Spleen (tissue), 11 donors: Measurements from ENCODE around the gene PHACTR1. TPM values are rescaled to one million over a fixed set of nuclear protein-coding genes. Genes with fewer than 3 reads are reported as not detected.

Source experiments
- DNase-seq: peaks from one replicate; pipeline ENCODE4 v3.0.0-alpha.2; 2020
- H3K27ac ChIP-seq, 8 donors: fragments of 200-600 bp; sonication (generic) in 7 of 8; 1 replicate in 4 of 8; 2 replicates in 4 of 8; pipeline versions ENCODE4 v1.5.0 to v1.8.0; 2016 to 2021; ENCODE audit warnings: inconsistent platforms in 4 of 8, mild to moderate bottlenecking in 4 of 8, moderate library complexity in 1 of 8
- H3K27me3 ChIP-seq, 7 donors: fragments of 200-600 bp; sonication (generic) in 6 of 7; replicated peaks in 1 of 7; 1 replicate in 4 of 7; 2 replicates in 3 of 7; pipeline versions ENCODE4 v1.5.0 to v1.8.0; 2016 to 2021; ENCODE audit warnings: inconsistent platforms in 3 of 7, mild to moderate bottlenecking in 1 of 7
- H3K36me3 ChIP-seq, 6 donors: fragments of 200-600 bp; sonication (generic) in 5 of 6; 1 replicate in 4 of 6; 2 replicates in 2 of 6; pipeline versions ENCODE4 v1.5.0 to v1.8.0; 2016 to 2021; ENCODE audit warnings: inconsistent platforms in 2 of 6
- H3K4me1 ChIP-seq, 6 donors: fragments of 200-600 bp; sonication (generic) in 5 of 6; 1 replicate in 3 of 6; 2 replicates in 3 of 6; pipeline versions ENCODE4 v1.5.0 to v1.8.0; 2016 to 2021; ENCODE audit warnings: inconsistent platforms in 3 of 6
- H3K4me3 ChIP-seq, 8 donors: fragments of 200-600 bp; sonication (generic) in 7 of 8; 1 replicate in 4 of 8; 2 replicates in 4 of 8; pipeline versions ENCODE4 v1.5.0 to v1.8.0; 2016 to 2021; ENCODE audit warnings: inconsistent platforms in 4 of 8, mild to moderate bottlenecking in 4 of 8, moderate library complexity in 2 of 8
- H3K9me3 ChIP-seq, 8 donors: fragments of 200-600 bp; sonication (generic) in 7 of 8; 1 replicate in 4 of 8; 2 replicates in 4 of 8; pipeline versions ENCODE4 v1.5.0 to v1.8.0; 2016 to 2021; ENCODE audit warnings: inconsistent platforms in 4 of 8
- POLR2A ChIP-seq, 3 donors: fragments of 450-650 bp; IDR thresholded peaks; one replicate each; pipeline ENCODE4 v1.5.1; 2017; ENCODE audit warnings: antibody characterized with exemption in 3 of 3, mild to moderate bottlenecking in 1 of 3
- POLR2AphosphoS5 ChIP-seq, 3 donors: sonication (generic); formaldehyde crosslinking; IDR thresholded peaks; one replicate each; pipeline ENCODE4 v1.5.1; 2017; ENCODE audit warnings: antibody characterized with exemption in 3 of 3
- WGBS, 5 donors: extraction: QIAGEN DNeasy Blood & Tissue Kit in 3 of 5; methylation state at CpG; one replicate each; pipeline versions ENCODE4 v1.1.5 to v1.1.7; 2013 to 2018; 5-methylcytosine and 5-hydroxymethylcytosine counted together
- intact Hi-C: fragments of 100-400 bp; cut with DNase I; formaldehyde crosslinking; loops from one replicate; pipeline ENCODE4 v1.15.0; 2023; ENCODE audit warnings: low total_unique reads
- polyA plus RNA-seq, 3 donors: library from polyadenylated mRNA; stranded (reverse); fragments of 200-250 nt; gene quantifications; one replicate each; pipeline ENCODE4 v1.2.1, GENCODE V29; 2013
- total RNA-seq, 7 donors: library from RNA; depleted of rRNA in 3 of 7; stranded (reverse); fragments of >200 nt in 3 of 7; fragmentation: NEBNext Ultra II Directional in 4 of 7; extraction: Animal tissue kit (Norgen Biotek cat#: 25700) in 4 of 7; gene quantifications; one replicate each; pipeline versions ENCODE4 v1.1.0 to v1.2.1, GENCODE V29; 2016 to 2021
- TF ChIP-seq, protein P1 (sequence below), 11 experiments: fragments of 200-600 bp in 7 of 11; fragments of 450-650 bp in 4 of 11; sonication (generic) in 4 of 11; IDR thresholded peaks in 8 of 11; conservative IDR thresholded peaks in 3 of 11; 1 replicate in 7 of 11; 2 replicates in 4 of 11; pipeline versions ENCODE4 v1.4.0 to v1.8.0; 2016 to 2021; ENCODE audit warnings: antibody characterized with exemption in 11 of 11, inconsistent platforms in 4 of 11, mild to moderate bottlenecking in 1 of 11
- donor health status: healthy with polysubstance abuse.
- donor health status: DM: no; HTN: no; CAD: no; lungs with moderate emphysema.
- donor health status: DM: no; HTN: no; CAD: no.
- donor health status: Bipolar disorder and iron deficiency.
- donor health status: healthy.
- donor health status: DM: no; HTN: no; CAD: no.
- donor health status: DM: yes; HTN: yes; CAD: no.

PHACTR1 gene
- total and polyA plus RNA-seq, 10 donors = 8.5 to 45.3 (median 30.8) TPM

DNA sequence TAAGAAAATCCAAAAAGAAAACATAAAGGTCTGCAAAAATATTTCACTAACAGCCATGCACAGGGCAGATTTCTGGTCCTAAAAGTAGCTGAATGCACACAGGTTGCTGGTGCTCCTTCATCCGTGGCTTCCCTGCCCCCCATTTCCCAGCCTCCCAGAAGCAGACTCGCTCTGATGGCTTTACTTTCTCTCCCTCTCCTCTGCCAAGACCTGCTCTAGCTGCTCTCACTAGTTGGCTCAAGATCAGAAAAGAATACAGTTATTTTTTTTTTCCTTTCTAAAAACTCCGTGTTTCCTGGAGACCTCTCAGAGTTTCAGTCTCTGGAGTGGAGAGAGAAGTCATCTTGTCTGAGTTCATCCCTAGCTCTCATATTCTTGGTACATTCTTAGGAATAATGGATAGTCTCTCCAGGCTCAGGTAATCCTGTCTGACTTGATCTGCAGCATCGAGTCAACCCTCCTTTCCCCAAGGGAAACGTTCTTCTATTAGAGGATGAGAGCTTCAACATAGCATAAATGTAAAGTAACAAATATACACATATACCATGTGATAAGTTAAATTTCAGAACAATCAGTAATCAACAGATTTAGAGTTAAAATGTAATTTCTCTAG lies 397.5 kb downstream of the PHACTR1 start:
- DNase-seq = no peak
- intact Hi-C loops = no loop called here
- Histone ChIP-seq H3K27me3 (no peaks in the 10 kb centered on the region), H3K9me3 (peaks cover 0 to 14% (median 9%) of the 10 kb centered on the region in 8 donors), H3K4me1 (peaks cover 0 to 4% (median 0%) of the 10 kb centered on the region in 6 donors), H3K36me3 (no peaks in the 10 kb centered on the region), H3K27ac (no peak overlapping the region), H3K4me3 (no peak overlapping the region)
- 41 to 50% (median 45%) methylated on average over 5 of the region's 5 CpGs for WGBS, 5 donors
- TF ChIP-seq, protein P1, sequence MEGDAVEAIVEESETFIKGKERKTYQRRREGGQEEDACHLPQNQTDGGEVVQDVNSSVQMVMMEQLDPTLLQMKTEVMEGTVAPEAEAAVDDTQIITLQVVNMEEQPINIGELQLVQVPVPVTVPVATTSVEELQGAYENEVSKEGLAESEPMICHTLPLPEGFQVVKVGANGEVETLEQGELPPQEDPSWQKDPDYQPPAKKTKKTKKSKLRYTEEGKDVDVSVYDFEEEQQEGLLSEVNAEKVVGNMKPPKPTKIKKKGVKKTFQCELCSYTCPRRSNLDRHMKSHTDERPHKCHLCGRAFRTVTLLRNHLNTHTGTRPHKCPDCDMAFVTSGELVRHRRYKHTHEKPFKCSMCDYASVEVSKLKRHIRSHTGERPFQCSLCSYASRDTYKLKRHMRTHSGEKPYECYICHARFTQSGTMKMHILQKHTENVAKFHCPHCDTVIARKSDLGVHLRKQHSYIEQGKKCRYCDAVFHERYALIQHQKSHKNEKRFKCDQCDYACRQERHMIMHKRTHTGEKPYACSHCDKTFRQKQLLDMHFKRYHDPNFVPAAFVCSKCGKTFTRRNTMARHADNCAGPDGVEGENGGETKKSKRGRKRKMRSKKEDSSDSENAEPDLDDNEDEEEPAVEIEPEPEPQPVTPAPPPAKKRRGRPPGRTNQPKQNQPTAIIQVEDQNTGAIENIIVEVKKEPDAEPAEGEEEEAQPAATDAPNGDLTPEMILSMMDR (IDR thresholded peaks at IDR 0.05 in 8 of 11, conservative IDR thresholded peaks at IDR 0.05 in 3 of 11) = no peak
- TF ChIP-seq POLR2A (IDR thresholded peaks at IDR 0.05) = no peak
- no peak for TF ChIP-seq POLR2AphosphoS5 (IDR thresholded peaks at IDR 0.05)

DNA sequence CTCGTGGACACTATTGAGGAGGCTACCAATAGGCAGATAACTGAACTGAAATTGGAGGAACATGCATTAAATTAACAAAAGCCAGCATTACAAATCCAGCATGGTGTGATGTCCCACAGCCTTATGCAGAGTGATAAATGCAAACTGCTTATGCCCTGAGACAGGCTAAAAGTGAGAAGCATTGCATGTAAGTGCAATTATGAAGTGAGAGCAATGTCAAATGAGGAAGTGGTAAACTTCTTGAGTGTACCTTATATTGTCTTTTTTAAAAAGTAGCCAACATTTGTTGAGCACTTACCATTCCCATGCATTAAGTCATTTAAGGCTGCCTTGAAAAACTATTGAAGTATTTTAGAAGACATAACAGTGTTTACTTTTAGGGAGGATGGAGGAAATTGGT lies 399.6 kb downstream of the PHACTR1 start:
- 75 to 96% (median 87%) methylated on average over 1 of the region's 1 CpG for WGBS, 5 donors

DNA sequence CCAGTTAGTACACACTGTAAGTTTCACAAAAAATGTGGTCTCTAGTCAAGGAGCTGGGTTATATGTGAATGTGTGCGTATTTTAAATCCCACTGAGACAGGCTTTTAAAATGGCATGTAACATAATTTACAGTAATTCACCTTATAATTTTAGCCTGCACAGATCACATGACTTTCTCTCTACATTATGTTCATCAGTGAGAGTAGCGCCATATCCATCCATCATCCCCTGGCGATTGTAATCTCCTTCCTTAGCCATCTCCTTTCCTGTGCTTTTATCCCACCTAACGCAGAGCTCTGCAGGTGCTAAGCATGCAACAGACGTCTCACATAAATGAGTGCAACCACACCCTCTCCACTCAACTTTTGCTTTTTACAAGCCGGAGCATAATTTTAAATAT lies 401.0 kb downstream of the PHACTR1 start:
- no peak for DNase-seq
- 74 to 80% (median 78%) methylated on average over 6 of the region's 6 CpGs for WGBS, 5 donors
- H3K27ac ChIP-seq = no peak overlapping the region
- no peaks in the 10 kb centered on the region for H3K36me3 ChIP-seq
- peaks cover 0 to 4% (median 0%) of the 10 kb centered on the region in 6 donors for H3K4me1 ChIP-seq
- H3K4me3 ChIP-seq = no peak overlapping the region
- no peaks in the 10 kb centered on the region for H3K9me3 ChIP-seq
- intact Hi-C loops = no loop called here
- H3K27me3 ChIP-seq = peaks cover 0 to 6% (median 0%) of the 10 kb centered on the region in 7 donors
- TF ChIP-seq POLR2A (IDR thresholded peaks at IDR 0.05) = no peak
- TF ChIP-seq POLR2AphosphoS5 (IDR thresholded peaks at IDR 0.05) = no peak
- TF ChIP-seq, protein P1 (IDR thresholded peaks at IDR 0.05 in 8 of 11, conservative IDR thresholded peaks at IDR 0.05 in 3 of 11) = no peak

More for the DNA sequence above, 399.6 kb downstream of the PHACTR1 start:
- no peak for TF ChIP-seq POLR2AphosphoS5 (IDR thresholded peaks at IDR 0.05)
- TF ChIP-seq, protein P1 (IDR thresholded peaks at IDR 0.05 in 8 of 11, conservative IDR thresholded peaks at IDR 0.05 in 3 of 11) = no peak
- TF ChIP-seq POLR2A (IDR thresholded peaks at IDR 0.05) = no peak
- no peak overlapping the region for H3K4me3 ChIP-seq
- no peaks in the 10 kb centered on the region for H3K36me3 ChIP-seq
- peaks cover 0 to 5% (median 0%) of the 10 kb centered on the region in 7 donors for H3K27me3 ChIP-seq
- no peak overlapping the region for H3K27ac ChIP-seq
- peaks cover 0 to 4% (median 0%) of the 10 kb centered on the region in 6 donors for H3K4me1 ChIP-seq
- peaks cover 0 to 2% (median under 1%) of the 10 kb centered on the region in 8 donors for H3K9me3 ChIP-seq
- no peak for DNase-seq
- intact Hi-C loops = no loop called here

DNA sequence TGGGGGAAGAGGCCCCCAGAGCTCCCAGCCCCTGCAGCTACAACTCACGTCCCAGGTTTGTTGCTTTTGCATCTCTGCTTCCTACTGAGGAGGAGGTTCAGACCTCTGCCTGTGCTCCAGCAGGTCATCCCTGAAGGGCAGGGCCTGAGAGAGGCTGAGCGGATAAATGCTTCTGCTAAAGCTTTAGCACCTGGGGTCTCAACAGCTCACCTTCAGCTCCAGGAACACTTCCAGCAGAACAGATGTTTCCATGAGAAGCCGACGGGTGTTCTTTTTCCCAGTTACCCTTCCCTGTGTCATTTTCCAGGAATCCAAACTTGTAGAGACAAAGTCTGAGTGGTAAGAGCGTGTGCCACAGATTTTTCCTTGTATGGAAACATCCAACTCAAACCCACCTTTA lies 403.0 kb downstream of the PHACTR1 start:
- intact Hi-C loops = no loop called here

More for the DNA sequence above, 403.0 kb downstream of the PHACTR1 start:
- H3K27ac ChIP-seq = no peak overlapping the region
- no peaks in the 10 kb centered on the region for H3K9me3 ChIP-seq
- H3K27me3 ChIP-seq = peaks cover 0 to 6% (median 0%) of the 10 kb centered on the region in 7 donors
- no peaks in the 10 kb centered on the region for H3K36me3 ChIP-seq
- no peak for TF ChIP-seq POLR2AphosphoS5 (IDR thresholded peaks at IDR 0.05)
- TF ChIP-seq, protein P1 (IDR thresholded peaks at IDR 0.05 in 8 of 11, conservative IDR thresholded peaks at IDR 0.05 in 3 of 11) = no peak
- TF ChIP-seq POLR2A (IDR thresholded peaks at IDR 0.05) = no peak
- H3K4me3 ChIP-seq = no peak overlapping the region
- 81 to 94% (median 90%) methylated on average over 5 of the region's 5 CpGs for WGBS, 5 donors
- peaks cover 0 to 4% (median 0%) of the 10 kb centered on the region in 6 donors for H3K4me1 ChIP-seq
- no peak for DNase-seq
